GM12865 (cell line): Measurements from ENCODE around the gene INSYN2B.
A peak's percentile ranks its signal among the peaks of the same experiment; 100 is the strongest.

ENCODE experiments used
- DNase-seq: peaks from one replicate; pipeline ENCODE4 v3.0.0; 2010; ENCODE audit warnings: low read depth
- H3K4me3 ChIP-seq: 2 replicates; pipeline ENCODE4 v1.5.1; 2011; ENCODE audit warnings: mild to moderate bottlenecking, low read depth, low read length, control low read depth
- CTCF ChIP-seq: IDR thresholded peaks from 2 replicates; pipeline ENCODE4 v1.5.1; 2011; ENCODE audit warnings: low read length, control low read depth, low read depth, inconsistent platforms; ENCODE audit not compliant: insufficient read depth; ENCODE audit errors: missing control alignments

The INSYN2B gene

GRCh38 chr5:169950333-169950732, 30.0 kb downstream of the INSYN2B start:
- no peak for TF ChIP-seq CTCF
- DNase-seq, result no peak
- H3K4me3 ChIP-seq, result no peak overlapping the region

- DNase-seq, result no peak
- TF ChIP-seq CTCF, result no peak
- no peak overlapping the region for H3K4me3 ChIP-seq
Measured at GRCh38 chr5:169946743-169947295, 33.5 kb downstream of the INSYN2B start.

GRCh38 chr5:169945831-169946261, 34.4 kb downstream of the INSYN2B start:
- no peak for DNase-seq
- no peak overlapping the region for H3K4me3 ChIP-seq
- TF ChIP-seq CTCF, result no peak

GRCh38 chr5:169944922-169945680, 35.2 kb downstream of the INSYN2B start:
- peak; percentile 13 for DNase-seq
- TF ChIP-seq CTCF, result no peak
- H3K4me3 ChIP-seq, result no peak overlapping the region

GRCh38 chr5:169944115-169944514, 36.2 kb downstream of the INSYN2B start:
- DNase-seq, result no peak
- TF ChIP-seq CTCF, result no peak
- H3K4me3 ChIP-seq, result no peak overlapping the region

GRCh38 chr5:169943026-169943425, 37.3 kb downstream of the INSYN2B start:
- no peak for DNase-seq
- no peak overlapping the region for H3K4me3 ChIP-seq
- no peak for TF ChIP-seq CTCF

GRCh38 chr5:169942181-169942580, 38.1 kb downstream of the INSYN2B start:
- no peak overlapping the region for H3K4me3 ChIP-seq
- TF ChIP-seq CTCF, result no peak
- DNase-seq, result no peak
